ENCODE results near the gene DMWD. TPM values are rescaled to one million over a fixed set of nuclear protein-coding genes. Genes with fewer than 3 reads are reported as not detected.

The DMWD gene
- total and polyA plus RNA-seq, 2 of the 4 experiments (the other 2 are of a cell fraction): 9.7 to 28.5 TPM

DNA sequence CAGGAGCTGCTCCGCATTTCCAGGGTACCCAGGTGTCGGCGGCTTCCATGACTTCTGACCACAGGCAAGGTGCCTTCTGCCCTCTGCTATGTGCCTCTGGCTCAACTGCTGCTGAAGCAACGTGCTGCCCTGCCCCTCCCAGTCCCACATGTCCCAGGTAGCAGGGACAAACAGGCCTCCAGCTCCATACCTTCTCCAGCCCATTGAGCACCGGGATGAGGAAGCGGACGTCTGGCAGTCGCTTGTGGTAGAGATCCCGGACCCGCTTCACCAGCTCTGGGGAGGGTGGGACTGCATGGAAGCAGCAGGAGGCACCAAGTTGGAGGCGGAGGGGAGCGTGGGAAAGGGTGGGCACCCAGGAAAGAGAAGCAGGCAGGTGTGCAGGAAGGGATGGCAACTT is 30.5 kb upstream of the DMWD start:
- Histone ChIP-seq H2BK120ac (ENCODE audit: low read depth, low read length) (no peak overlapping the region), H2BK15ac (ENCODE audit: low read depth, low read length) (no peak overlapping the region), H3K36me3 (ENCODE audit: control insufficient read depth, insufficient read depth, low read length) (peaks cover 79% of the 10 kb centered on the region), H4K91ac (ENCODE audit: insufficient read depth, low read depth, low read length) (no peak overlapping the region), H2AFZ (replicated peaks; ENCODE audit: low read length, poor library complexity) (peak overlapping the region; percentile 32), H2BK20ac (ENCODE audit: low read depth, low read length) (no peak overlapping the region), H3K9me3 (ENCODE audit: control insufficient read depth, insufficient read depth, low read length) (no peaks in the 10 kb centered on the region), H3K4me1 (ENCODE audit: control insufficient read depth, insufficient read depth, low read length) (no peaks in the 10 kb centered on the region), H3K18ac (ENCODE audit: low read depth, low read length) (no peak overlapping the region), H3K27ac (ENCODE audit: insufficient read depth, low read length) (no peak overlapping the region), H3K9me1 (ENCODE audit: insufficient read depth, low read length) (no peaks in the 10 kb centered on the region), H3K27me3 (ENCODE audit: control insufficient read depth, insufficient read depth, low read length) (no peaks in the 10 kb centered on the region), H3K23ac (ENCODE audit: low read depth, low read length) (no peak overlapping the region), H2AK5ac (ENCODE audit: low read depth, low read length) (no peak overlapping the region), H3K56ac (ENCODE audit: extremely low read depth, insufficient read depth, low read length) (no peak overlapping the region), H4K5ac (ENCODE audit: low read depth, low read length) (no peak overlapping the region), H3K79me1 (ENCODE audit: low read depth in 1 of 2, low read length in 2 of 2) (no peaks in the 10 kb centered on the region; a peak in 1 of 4 replicates), H4K8ac (ENCODE audit: low read depth in 2 of 2, low read length in 2 of 2) (no peak overlapping the region), H3K14ac (replicated peaks; ENCODE audit: low read depth, low read length) (no peak overlapping the region), H2AK9ac (replicated peaks; ENCODE audit: low read depth, low read length, poor library complexity) (no peak overlapping the region), H3K4me2 (ENCODE audit: low read depth, low read length) (no peak overlapping the region), H3K4ac (ENCODE audit: low read depth, low read length) (no peak overlapping the region), H4K20me1 (ENCODE audit: insufficient read depth, low read length) (peaks cover 7% of the 10 kb centered on the region; the same call in 1 of the 2 replicates), H3K9ac (ENCODE audit: low read depth, low read length) (no peak overlapping the region), H2BK5ac (ENCODE audit: low read depth, low read length, poor library complexity, severe bottlenecking) (no peak overlapping the region), H3K4me3 (ENCODE audit: insufficient read depth, low read depth, low read length) (no peak overlapping the region)
- ATAC-seq (ENCODE audit: low read depth) (no peak), DNase-seq (no peak)
- POLR2A ChIA-PET (ENCODE audit: unreplicated experiment): interaction anchor here (0.5 kb wide), 1 partner anchor 52 kb away, joined by 7 read pairs; no protein-coding TSS in a partner anchor
- no CpG with 5 or more reads among the region's 12 CpGs for WGBS, 2 experiments (ENCODE audit: extremely low coverage in 2 of 2, insufficient read length in 1 of 2)
- intact Hi-C loops (cut with micrococcal nuclease): no loop called here
- BruUV-seq (replicated peaks): no TSS peak
- TF ChIP-seq CHD1 (IDR thresholded peaks at IDR 0.05; ENCODE audit: low read depth, low read length) (no peak), CEBPB (IDR thresholded peaks at IDR 0.05; ENCODE audit: low read depth, low read length) (no peak), POLR2A (IDR thresholded peaks at IDR 0.05; ENCODE audit: low read depth, low read length) (no peak), BHLHE40 (IDR thresholded peaks at IDR 0.05; ENCODE audit: low read depth, low read length) (no peak), RAD21 (IDR thresholded peaks at IDR 0.05; ENCODE audit: low read length) (no peak)
- TF ChIP-seq, protein P1, sequence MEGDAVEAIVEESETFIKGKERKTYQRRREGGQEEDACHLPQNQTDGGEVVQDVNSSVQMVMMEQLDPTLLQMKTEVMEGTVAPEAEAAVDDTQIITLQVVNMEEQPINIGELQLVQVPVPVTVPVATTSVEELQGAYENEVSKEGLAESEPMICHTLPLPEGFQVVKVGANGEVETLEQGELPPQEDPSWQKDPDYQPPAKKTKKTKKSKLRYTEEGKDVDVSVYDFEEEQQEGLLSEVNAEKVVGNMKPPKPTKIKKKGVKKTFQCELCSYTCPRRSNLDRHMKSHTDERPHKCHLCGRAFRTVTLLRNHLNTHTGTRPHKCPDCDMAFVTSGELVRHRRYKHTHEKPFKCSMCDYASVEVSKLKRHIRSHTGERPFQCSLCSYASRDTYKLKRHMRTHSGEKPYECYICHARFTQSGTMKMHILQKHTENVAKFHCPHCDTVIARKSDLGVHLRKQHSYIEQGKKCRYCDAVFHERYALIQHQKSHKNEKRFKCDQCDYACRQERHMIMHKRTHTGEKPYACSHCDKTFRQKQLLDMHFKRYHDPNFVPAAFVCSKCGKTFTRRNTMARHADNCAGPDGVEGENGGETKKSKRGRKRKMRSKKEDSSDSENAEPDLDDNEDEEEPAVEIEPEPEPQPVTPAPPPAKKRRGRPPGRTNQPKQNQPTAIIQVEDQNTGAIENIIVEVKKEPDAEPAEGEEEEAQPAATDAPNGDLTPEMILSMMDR (conservative IDR thresholded peaks at IDR 0.05; ENCODE audit: low read depth, low read length): no peak
- CTCF ChIA-PET: no interaction called here
- dilution Hi-C loops (cut with HindIII; ENCODE audit: low sequenced_read_pairs, unreplicated experiment): no loop called here
- in situ Hi-C loops (cut with MboI; ENCODE audit: low sequenced_read_pairs): no loop called here
